Muscle of leg (tissue), 11 donors: ENCODE measurements around the gene FMO5. TPM values are rescaled to one million over a fixed set of nuclear protein-coding genes. Genes with fewer than 3 reads are reported as not detected.

Experiments
- DNase-seq: peaks from one replicate; pipeline ENCODE4 v3.0.0; 2013
- H3K27ac ChIP-seq: one replicate; pipeline ENCODE4 v1.5.1; 2013; ENCODE audit warnings: mild to moderate bottlenecking, low read length, control low read depth
- H3K27me3 ChIP-seq: one replicate; pipeline ENCODE4 v1.6.1; 2013; ENCODE audit warnings: low read length; ENCODE audit not compliant: control insufficient read depth, insufficient read depth
- H3K36me3 ChIP-seq: one replicate; pipeline ENCODE4 v1.6.1; 2013; ENCODE audit warnings: low read length; ENCODE audit not compliant: control insufficient read depth, insufficient read depth
- H3K4me1 ChIP-seq: one replicate; pipeline ENCODE4 v1.6.1; 2013; ENCODE audit warnings: low read length; ENCODE audit not compliant: control insufficient read depth, insufficient read depth
- H3K4me3 ChIP-seq: one replicate; pipeline ENCODE4 v1.5.1; 2013; ENCODE audit warnings: low read length, control low read depth
- H3K9me3 ChIP-seq: replicated peaks from 2 replicates; pipeline ENCODE4 v1.6.1; 2013; ENCODE audit warnings: low read depth, low read length; ENCODE audit not compliant: control insufficient read depth
- WGBS: methylation state at CpG from one replicate; pipeline ENCODE4 v1.1.5; 2013; ENCODE audit warnings: missing lambda C conversion rate; ENCODE audit not compliant: insufficient coverage; 5-methylcytosine and 5-hydroxymethylcytosine counted together
- polyA plus RNA-seq, 8 donors: library from polyadenylated mRNA; unstranded; fragments of 120-200 nt; gene quantifications; one replicate each; pipeline versions ENCODE4 v1.2.1 to v1.2.3, GENCODE V29; 2013; ENCODE audit warnings: inconsistent platforms in 1 of 8, low replicate concordance in 1 of 8; ENCODE audit not compliant: insufficient read length in 8 of 8, insufficient read depth in 1 of 8
- total RNA-seq: library from RNA; stranded (reverse); fragments of 120-200 nt; gene quantifications from one replicate; pipeline ENCODE4 v1.2.4, GENCODE V29; 2013

The FMO5 gene
- total and polyA plus RNA-seq, 9 donors: 1.0 to 2.5 (median 2.1) TPM

- H3K27me3 ChIP-seq: no peaks in the 10 kb centered on the region
- DNase-seq: no peak
- H3K9me3 ChIP-seq: no peaks in the 10 kb centered on the region
- H3K27ac ChIP-seq: no peak overlapping the region
- H3K4me1 ChIP-seq: no peaks in the 10 kb centered on the region
- peaks cover 2% of the 10 kb centered on the region for H3K36me3 ChIP-seq
- no CpG with 5 or more reads among the region's 4 CpGs for WGBS
- H3K4me3 ChIP-seq: no peak overlapping the region
Observed at GRCh38 chr1:147247656-147248238, 22.6 kb upstream of the FMO5 start.

DNA sequence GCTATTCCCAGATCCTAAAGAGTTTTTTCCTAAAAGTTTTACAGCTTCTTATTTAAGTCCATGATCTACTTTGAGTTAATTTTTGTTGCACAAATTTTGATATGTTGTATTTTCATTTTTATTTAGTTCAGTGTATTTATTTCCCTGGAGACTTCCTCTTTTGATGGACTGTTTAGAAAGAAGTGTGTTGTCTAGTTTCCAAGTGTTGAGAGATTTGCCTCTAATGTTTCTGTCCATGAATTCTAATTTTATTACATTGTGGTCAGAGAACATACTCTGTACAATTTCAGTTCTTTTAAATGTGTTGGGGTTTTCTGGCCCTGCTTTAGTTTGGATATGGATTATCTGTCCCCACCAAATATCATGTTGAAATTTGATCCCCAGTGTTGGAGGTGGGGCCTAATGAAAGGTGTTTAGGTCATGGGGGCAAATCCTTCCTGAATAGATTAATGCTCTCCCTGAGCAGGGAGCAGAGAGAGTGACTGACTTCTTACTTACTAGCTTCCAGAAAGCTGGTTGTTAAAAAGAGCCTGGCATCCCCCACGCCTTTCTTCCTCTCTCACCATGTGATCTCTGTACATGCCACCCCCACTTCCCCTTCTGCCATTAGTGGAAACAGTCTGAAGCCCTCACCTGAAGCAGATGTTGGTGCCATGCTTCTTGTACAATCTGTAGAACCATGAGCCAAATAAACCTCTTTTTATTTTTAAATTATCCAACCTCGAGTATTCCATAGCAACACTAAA lies 21.9 kb upstream of the FMO5 start:
- 56% methylated on average over 1 of the region's 2 CpGs for WGBS
- no peaks in the 10 kb centered on the region for H3K9me3 ChIP-seq
- no peaks in the 10 kb centered on the region for H3K36me3 ChIP-seq
- H3K4me1 ChIP-seq: peaks cover 2% of the 10 kb centered on the region
- peak; percentile 31 for DNase-seq
- no peak overlapping the region for H3K4me3 ChIP-seq
- no peak overlapping the region for H3K27ac ChIP-seq
- no peaks in the 10 kb centered on the region for H3K27me3 ChIP-seq

DNA sequence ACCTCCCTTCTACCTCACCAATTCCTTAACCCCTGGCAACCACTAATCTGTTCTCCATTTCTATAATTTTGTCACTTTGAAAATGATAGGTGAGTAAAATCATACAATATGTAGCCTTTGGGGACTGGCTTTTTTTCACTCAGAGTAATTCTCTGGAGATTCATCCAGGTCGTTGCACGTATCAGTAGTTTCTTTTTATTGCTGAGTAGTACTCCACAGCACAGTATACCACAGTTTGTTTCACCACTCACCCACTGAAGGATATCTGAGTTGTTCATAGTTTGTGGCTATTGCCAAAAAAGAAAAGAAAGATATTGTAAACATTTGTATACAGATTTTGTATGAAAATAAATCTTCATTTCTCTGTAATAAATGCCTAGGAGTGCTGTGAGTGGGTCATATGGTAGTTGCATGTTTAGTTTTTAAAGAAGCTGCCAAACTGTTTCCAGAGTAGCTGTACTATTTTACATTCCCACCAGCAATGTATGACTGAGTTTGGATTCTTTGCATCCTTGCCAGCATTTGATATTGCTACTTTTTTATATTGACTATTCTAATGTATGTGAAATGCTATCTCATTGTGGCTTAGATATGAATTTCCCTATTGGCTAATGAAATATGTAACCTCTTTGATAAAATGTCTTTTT lies 21.0 kb upstream of the FMO5 start:
- H3K9me3 ChIP-seq: no peaks in the 10 kb centered on the region
- DNase-seq: no peak
- no peak overlapping the region for H3K27ac ChIP-seq
- no CpG with 5 or more reads among the region's 2 CpGs for WGBS
- no peak overlapping the region for H3K4me3 ChIP-seq
- H3K4me1 ChIP-seq: peaks cover 4% of the 10 kb centered on the region
- no peaks in the 10 kb centered on the region for H3K36me3 ChIP-seq
- no peaks in the 10 kb centered on the region for H3K27me3 ChIP-seq

- Histone ChIP-seq H3K27me3 (no peaks in the 10 kb centered on the region), H3K36me3 (no peaks in the 10 kb centered on the region), H3K9me3 (no peaks in the 10 kb centered on the region), H3K4me1 (peaks cover 4% of the 10 kb centered on the region), H3K4me3 (no peak overlapping the region), H3K27ac (no peak overlapping the region)
- WGBS: 83% methylated on average over 2 of the region's 3 CpGs
- DNase-seq: no peak
Observed at GRCh38 chr1:147245586-147246021, 20.5 kb upstream of the FMO5 start.

DNA sequence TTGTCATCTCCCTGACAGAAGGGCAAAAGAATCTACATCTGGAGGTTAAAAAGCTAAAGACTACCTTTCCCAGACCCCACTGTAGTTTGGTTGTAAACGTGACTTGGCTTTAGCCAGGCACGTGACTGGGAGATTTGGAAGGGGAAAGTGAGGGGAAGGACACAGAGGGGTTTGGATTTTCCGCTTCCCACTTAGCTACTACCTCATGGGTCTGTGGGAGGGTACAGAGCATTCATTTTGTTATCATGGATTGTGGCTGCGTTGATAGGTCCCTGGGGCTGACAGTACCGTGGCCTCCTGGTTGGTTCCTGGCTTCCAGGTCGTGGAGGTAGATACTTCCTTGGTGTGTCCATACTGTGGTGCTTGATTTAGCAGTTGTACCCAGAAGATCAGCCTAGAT lies 20.0 kb upstream of the FMO5 start:
- no peak for DNase-seq
- Histone ChIP-seq H3K27ac (no peak overlapping the region), H3K36me3 (no peaks in the 10 kb centered on the region), H3K27me3 (no peaks in the 10 kb centered on the region), H3K9me3 (no peaks in the 10 kb centered on the region), H3K4me1 (peaks cover 4% of the 10 kb centered on the region), H3K4me3 (no peak overlapping the region)
- no CpG with 5 or more reads among the region's 6 CpGs for WGBS

DNA sequence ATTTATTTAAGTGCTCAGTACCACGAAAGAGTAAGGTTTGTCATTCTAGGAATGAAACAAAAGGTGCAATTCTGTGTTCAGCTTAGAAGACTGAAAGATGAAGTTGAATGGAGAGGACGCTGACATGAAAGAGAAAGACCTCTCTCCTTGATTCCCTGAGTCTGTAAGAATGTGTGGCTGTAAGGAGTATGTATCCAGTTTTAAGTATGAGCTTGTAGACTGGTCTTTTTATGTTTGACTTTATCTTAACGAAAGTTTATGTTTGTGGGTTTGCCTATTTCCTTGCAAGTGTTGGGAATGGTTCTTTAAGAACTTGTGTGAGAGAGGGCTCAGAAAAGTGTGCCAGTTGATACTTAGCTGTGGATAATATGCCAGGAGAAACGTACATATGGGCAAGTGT lies 18.7 kb upstream of the FMO5 start:
- no peak overlapping the region for H3K27ac ChIP-seq
- DNase-seq: peak; percentile 16
- WGBS: 2% methylated on average over 4 of the region's 4 CpGs

GRCh38 chr1:147243228-147243685 lies 18.1 kb upstream of the FMO5 start:
- 0% methylated on average over 18 of the region's 30 CpGs for WGBS

More for the DNA sequence above, 18.7 kb upstream of the FMO5 start:
- Histone ChIP-seq H3K27me3 (no peaks in the 10 kb centered on the region), H3K4me1 (peaks cover 4% of the 10 kb centered on the region), H3K36me3 (no peaks in the 10 kb centered on the region), H3K9me3 (no peaks in the 10 kb centered on the region), H3K4me3 (peak overlapping the region; percentile 87)

GRCh38 chr1:147242449-147243227 lies 17.5 kb upstream of the FMO5 start, which contains the start of gene CHD1L:
Gene CHD1L (plus strand): TSS chr1:147242684. CDS start chr1:147242704, 20 bp downstream.
- peak within 1 kb of the TSS; percentile 87 for H3K4me3 ChIP-seq
- H3K9me3 ChIP-seq: no peaks in the 10 kb centered on the region
- no peaks in the 10 kb centered on the region for H3K27me3 ChIP-seq
- peak; percentile 98 for DNase-seq
- H3K4me1 ChIP-seq: peaks cover 4% of the 10 kb centered on the region
- WGBS: under 1% methylated on average over 80 of the region's 82 CpGs
- no peaks in the 10 kb centered on the region for H3K36me3 ChIP-seq
- H3K27ac ChIP-seq: peak within 1 kb of the TSS; percentile 91

More at GRCh38 chr1:147243228-147243685, 18.1 kb upstream of the FMO5 start:
- Histone ChIP-seq H3K27me3 (no peaks in the 10 kb centered on the region), H3K36me3 (no peaks in the 10 kb centered on the region), H3K4me3 (peak overlapping the region; percentile 87), H3K27ac (peak overlapping the region; percentile 76), H3K4me1 (peaks cover 4% of the 10 kb centered on the region), H3K9me3 (no peaks in the 10 kb centered on the region)
- no peak for DNase-seq

- Histone ChIP-seq H3K9me3 (no peaks in the 10 kb centered on the region), H3K4me3 (peak overlapping the region; percentile 22), H3K36me3 (no peaks in the 10 kb centered on the region), H3K27me3 (no peaks in the 10 kb centered on the region), H3K4me1 (peaks cover 4% of the 10 kb centered on the region), H3K27ac (peak overlapping the region; percentile 64)
- DNase-seq: no peak
- WGBS: 22% methylated on average over 7 of the region's 9 CpGs
Observed at GRCh38 chr1:147241934-147242448, 16.9 kb upstream of the FMO5 start.
